RWPE1 (cell line): ENCODE measurements around the gene RHBDL1.

ENCODE experiments used
- CTCF ChIA-PET: fragments of 350-600 bp; sonication (Branson Sonifier 250); formaldehyde crosslinking; extraction: SDS; loops from one replicate; lab custom pipeline; 2021; lab: Yijun Ruan, JAX
- POLR2A ChIA-PET: fragments of 400-600 bp; formaldehyde crosslinking; extraction: SDS; loops from one replicate; lab custom pipeline; 2020; ENCODE audit warnings: antibody characterized with exemption; ENCODE audit not compliant: low non-redundant PET; lab: Yijun Ruan, JAX
- DNase-seq: peaks from one replicate; pipeline ENCODE4 v3.0.0; 2012; ENCODE audit warnings: low spot score
- H3K27ac ChIP-seq: fragments of 450-650 bp; 2 replicates; pipeline ENCODE4 v1.5.1; 2017
- CTCF ChIP-seq: fragments of 450-650 bp; conservative IDR thresholded peaks from 2 replicates; pipeline ENCODE4 v1.5.1; 2017; ENCODE audit warnings: low read depth, mild to moderate bottlenecking

RHBDL1 gene

GRCh38 chr16:681746-682427, 6.4 kb downstream of the RHBDL1 start:
- peak overlapping the region; percentile 94 for H3K27ac ChIP-seq
- TF ChIP-seq CTCF, result no peak
- ChIA-PET CTCF (interaction anchor here (1.0 to 1.2 kb wide), 2 partner anchors 14 to 19 kb away, joined by 3 to 4 read pairs; partner anchors contain the start of gene RHOT2), POLR2A (no interaction called here)
- no peak for DNase-seq

GRCh38 chr16:682493-683395, 7.3 kb downstream of the RHBDL1 start:
- TF ChIP-seq CTCF, result no peak
- CTCF ChIA-PET, result interaction anchor here (1.0 kb wide), 1 partner anchor 15 kb away, joined by 4 read pairs; the partner anchor contains the start of gene RHOT2
- H3K27ac ChIP-seq, result peak overlapping the region; percentile 94
- no peak for DNase-seq
- POLR2A ChIA-PET, result no interaction called here

- TF ChIP-seq CTCF, result no peak
- CTCF ChIA-PET, result interaction anchor here (0.6 to 1.6 kb wide), 4 partner anchors 16 to 91 kb away, joined by 3 to 5 read pairs (median 4); partner anchors contain the start of genes METRN and RHOT2
- POLR2A ChIA-PET, result interaction anchor here (0.6 to 1.2 kb wide), 3 partner anchors 11 to 612 kb away, joined by 3 to 5 read pairs (median 5); no protein-coding TSS in a partner anchor
- peak overlapping the region; percentile 94 for H3K27ac ChIP-seq
- no peak for DNase-seq
Observed at GRCh38 chr16:683396-684070, 8.1 kb downstream of the RHBDL1 start.

GRCh38 chr16:684071-684794, 8.8 kb downstream of the RHBDL1 start, which contains the start of gene JMJD8:
Gene JMJD8 (minus strand): TSS chr16:684334. CDS start chr16:684319, 15 bp downstream.
- H3K27ac ChIP-seq, result peak within 1 kb of the TSS; percentile 94
- no peak for TF ChIP-seq CTCF
- peak; percentile 85 for DNase-seq
- CTCF ChIA-PET, result interaction anchor here (0.6 to 1.6 kb wide), 3 partner anchors 31 to 92 kb away, joined by 3 to 5 read pairs (median 3); partner anchors contain the start of gene METRN
- POLR2A ChIA-PET, result interaction anchor here (0.6 to 1.2 kb wide), 3 partner anchors 11 to 612 kb away, joined by 3 to 5 read pairs (median 5); no protein-coding TSS in a partner anchor

GRCh38 chr16:684961-685696, 9.7 kb downstream of the RHBDL1 start:
- DNase-seq, result no peak
- no peak for TF ChIP-seq CTCF
- ChIA-PET CTCF (interaction anchor here (0.7 to 1.6 kb wide), 3 partner anchors 14 to 93 kb away, joined by 3 to 5 read pairs (median 3); partner anchors contain the start of gene METRN), POLR2A (no interaction called here)
- peak overlapping the region; percentile 94 for H3K27ac ChIP-seq
